ENCODE measurements around the gene ZFP36L1. TPM values are rescaled to one million over a fixed set of nuclear protein-coding genes. Genes with fewer than 3 reads are reported as not detected.
A peak's percentile ranks its signal among the peaks of the same experiment; 100 is the strongest.

The ZFP36L1 gene
- 487 and 493 TPM in 2 replicates for polyA plus RNA-seq (2013)

- H2BK5ac ChIP-seq (ENCODE audit: low read depth, low read length, poor library complexity) = peak within 1 kb of the TSS; percentile 99
- peak within 1 kb of the TSS; percentile 100 for H3K27ac ChIP-seq (ENCODE audit: low read depth, low read length)
- H3K36me3 ChIP-seq (ENCODE audit: control insufficient read depth in 1 of 2, insufficient read depth in 2 of 2, low read length in 2 of 2) = peaks cover 26 to 28% of the 10 kb centered on the region in 2 experiments
- peaks cover 68% of the 10 kb centered on the region for H3K79me1 ChIP-seq (ENCODE audit: low read length)
- peaks cover 21 to 24% of the 10 kb centered on the region in 2 experiments for H3K4me1 ChIP-seq (ENCODE audit: control insufficient read depth in 1 of 2, insufficient read depth in 2 of 2, low read length in 2 of 2)
- peak within 1 kb of the TSS; percentile 66 for H4K12ac ChIP-seq (ENCODE audit: low read depth, low read length)
- peak; percentile 98 to 99 for DNase-seq
- no peaks in the 10 kb centered on the region for H3K27me3 ChIP-seq (ENCODE audit: insufficient read depth, low read length)
- peak within 1 kb of the TSS; percentile 26 for H2BK12ac ChIP-seq (ENCODE audit: low read length)
- no peaks in the 10 kb centered on the region for H3K9me3 ChIP-seq (ENCODE audit: insufficient read depth, low read depth, low read length)
- H3K4ac ChIP-seq (ENCODE audit: low read depth, low read length) = peak within 1 kb of the TSS; percentile 97
- H3K23ac ChIP-seq (ENCODE audit: low read length) = peak within 1 kb of the TSS; percentile 0
- no CpG with 5 or more reads among the region's 51 CpGs for WGBS (ENCODE audit: extremely low coverage, insufficient coverage, insufficient read length)
- H3K18ac ChIP-seq (ENCODE audit: low read length) = peak within 1 kb of the TSS; percentile 98
- peak within 1 kb of the TSS; percentile 99 for H4K91ac ChIP-seq (ENCODE audit: low read depth, low read length)
- H3K14ac ChIP-seq (ENCODE audit: low read length) = peak within 1 kb of the TSS; percentile 92
- H2AK5ac ChIP-seq (ENCODE audit: low read length) = peak within 1 kb of the TSS; percentile 62
- H2AFZ ChIP-seq (ENCODE audit: insufficient read depth, low read length, poor library complexity) = peak within 1 kb of the TSS; percentile 33
- H3K4me2 ChIP-seq (ENCODE audit: low read length) = peak within 1 kb of the TSS; percentile 78
- peak within 1 kb of the TSS; percentile 93 for H3K9ac ChIP-seq (ENCODE audit: low read length)
- peak within 1 kb of the TSS; percentile 91 for H3K4me3 ChIP-seq (ENCODE audit: low read depth, low read length)
- H2BK120ac ChIP-seq (ENCODE audit: insufficient read depth, low read length, poor library complexity) = peak within 1 kb of the TSS; percentile 87
- peaks cover 58% of the 10 kb centered on the region for H3K79me2 ChIP-seq (ENCODE audit: control insufficient read depth, insufficient read depth, low read length, poor library complexity)
- H4K8ac ChIP-seq (ENCODE audit: low read depth, low read length) = peak within 1 kb of the TSS; percentile 82
Measured at GRCh38 chr14:68792979-68793733, at the start of gene ZFP36L1. TSS of gene ZFP36L1 (minus strand) at chr14:68793067. CDS start at chr14:68792938, 129 bp downstream.

- no peaks in the 10 kb centered on the region for H3K79me2 ChIP-seq (ENCODE audit: control insufficient read depth, insufficient read depth, low read length, poor library complexity)
- no peaks in the 10 kb centered on the region for H3K27me3 ChIP-seq (ENCODE audit: insufficient read depth, low read length)
- H3K36me3 ChIP-seq (ENCODE audit: control insufficient read depth in 1 of 2, insufficient read depth in 2 of 2, low read length in 2 of 2) = peaks cover 3 to 15% of the 10 kb centered on the region in 2 experiments
- no peak overlapping the region for H3K27ac ChIP-seq (ENCODE audit: low read depth, low read length)
- peaks cover 5% of the 10 kb centered on the region in 2 experiments for H3K4me1 ChIP-seq (ENCODE audit: control insufficient read depth in 1 of 2, insufficient read depth in 2 of 2, low read length in 2 of 2)
- peaks cover 5% of the 10 kb centered on the region for H3K9me3 ChIP-seq (ENCODE audit: insufficient read depth, low read depth, low read length)
- no peak for DNase-seq
- no peak overlapping the region for H2BK5ac ChIP-seq (ENCODE audit: low read depth, low read length, poor library complexity)
- H2AK5ac ChIP-seq (ENCODE audit: low read length) = no peak overlapping the region
- H3K4me2 ChIP-seq (ENCODE audit: low read length) = no peak overlapping the region
- no peak overlapping the region for H3K18ac ChIP-seq (ENCODE audit: low read length)
- no peak overlapping the region for H3K9ac ChIP-seq (ENCODE audit: low read length)
- H2BK12ac ChIP-seq (ENCODE audit: low read length) = no peak overlapping the region
- no peak overlapping the region for H3K4me3 ChIP-seq (ENCODE audit: low read depth, low read length)
- H4K12ac ChIP-seq (ENCODE audit: low read depth, low read length) = no peak overlapping the region
- H3K4ac ChIP-seq (ENCODE audit: low read depth, low read length) = no peak overlapping the region
- no peak overlapping the region for H4K91ac ChIP-seq (ENCODE audit: low read depth, low read length)
- no peak overlapping the region for H2BK120ac ChIP-seq (ENCODE audit: insufficient read depth, low read length, poor library complexity)
- H3K79me1 ChIP-seq (ENCODE audit: low read length) = peaks cover 3% of the 10 kb centered on the region
- no peak overlapping the region for H3K23ac ChIP-seq (ENCODE audit: low read length)
- WGBS (ENCODE audit: extremely low coverage, insufficient coverage, insufficient read length) = no CpG with 5 or more reads among the region's 5 CpGs
- H3K14ac ChIP-seq (ENCODE audit: low read length) = no peak overlapping the region
- H4K8ac ChIP-seq (ENCODE audit: low read depth, low read length) = no peak overlapping the region
- H2AFZ ChIP-seq (ENCODE audit: insufficient read depth, low read length, poor library complexity) = no peak overlapping the region
Measured at GRCh38 chr14:68842298-68842697, 49.4 kb upstream of the ZFP36L1 start.

- Histone ChIP-seq H3K79me2 (ENCODE audit: control insufficient read depth, insufficient read depth, low read length, poor library complexity) (no peaks in the 10 kb centered on the region), H3K27ac (ENCODE audit: low read depth, low read length) (no peak overlapping the region), H3K23ac (ENCODE audit: low read length) (no peak overlapping the region), H3K4me3 (ENCODE audit: low read depth, low read length) (no peak overlapping the region), H3K27me3 (ENCODE audit: insufficient read depth, low read length) (no peaks in the 10 kb centered on the region), H3K4ac (ENCODE audit: low read depth, low read length) (no peak overlapping the region), H3K4me1 (ENCODE audit: control insufficient read depth in 1 of 2, insufficient read depth in 2 of 2, low read length in 2 of 2) (peaks cover 5% of the 10 kb centered on the region in 2 experiments), H2AK5ac (ENCODE audit: low read length) (no peak overlapping the region), H3K14ac (ENCODE audit: low read length) (no peak overlapping the region), H2BK120ac (ENCODE audit: insufficient read depth, low read length, poor library complexity) (no peak overlapping the region), H2AFZ (ENCODE audit: insufficient read depth, low read length, poor library complexity) (no peak overlapping the region), H3K36me3 (ENCODE audit: control insufficient read depth in 1 of 2, insufficient read depth in 2 of 2, low read length in 2 of 2) (peaks cover 3 to 16% of the 10 kb centered on the region in 2 experiments), H3K9me3 (ENCODE audit: insufficient read depth, low read depth, low read length) (peaks cover 5% of the 10 kb centered on the region), H2BK12ac (ENCODE audit: low read length) (no peak overlapping the region), H3K4me2 (ENCODE audit: low read length) (no peak overlapping the region), H2BK5ac (ENCODE audit: low read depth, low read length, poor library complexity) (no peak overlapping the region), H3K18ac (ENCODE audit: low read length) (no peak overlapping the region), H4K91ac (ENCODE audit: low read depth, low read length) (no peak overlapping the region), H4K12ac (ENCODE audit: low read depth, low read length) (no peak overlapping the region), H3K79me1 (ENCODE audit: low read length) (peaks cover 3% of the 10 kb centered on the region), H4K8ac (ENCODE audit: low read depth, low read length) (no peak overlapping the region), H3K9ac (ENCODE audit: low read length) (no peak overlapping the region)
- DNase-seq = no peak
- 100% methylated on average over 1 of the region's 6 CpGs for WGBS (ENCODE audit: extremely low coverage, insufficient coverage, insufficient read length)
Measured at GRCh38 chr14:68841016-68841809, 48.3 kb upstream of the ZFP36L1 start.

GRCh38 chr14:68840454-68840853 lies 47.6 kb upstream of the ZFP36L1 start:
- Histone ChIP-seq H3K36me3 (ENCODE audit: control insufficient read depth in 1 of 2, insufficient read depth in 2 of 2, low read length in 2 of 2) (peaks cover 3 to 16% of the 10 kb centered on the region in 2 experiments), H3K9me3 (ENCODE audit: insufficient read depth, low read depth, low read length) (peaks cover 5% of the 10 kb centered on the region), H3K4ac (ENCODE audit: low read depth, low read length) (no peak overlapping the region), H3K23ac (ENCODE audit: low read length) (no peak overlapping the region), H4K91ac (ENCODE audit: low read depth, low read length) (no peak overlapping the region), H3K18ac (ENCODE audit: low read length) (no peak overlapping the region), H3K14ac (ENCODE audit: low read length) (no peak overlapping the region), H4K12ac (ENCODE audit: low read depth, low read length) (no peak overlapping the region), H3K79me2 (ENCODE audit: control insufficient read depth, insufficient read depth, low read length, poor library complexity) (no peaks in the 10 kb centered on the region), H4K8ac (ENCODE audit: low read depth, low read length) (no peak overlapping the region), H3K4me3 (ENCODE audit: low read depth, low read length) (no peak overlapping the region), H3K4me1 (ENCODE audit: control insufficient read depth in 1 of 2, insufficient read depth in 2 of 2, low read length in 2 of 2) (peaks cover 5% of the 10 kb centered on the region in 2 experiments), H3K27me3 (ENCODE audit: insufficient read depth, low read length) (no peaks in the 10 kb centered on the region), H2BK12ac (ENCODE audit: low read length) (no peak overlapping the region), H2AK5ac (ENCODE audit: low read length) (no peak overlapping the region), H3K9ac (ENCODE audit: low read length) (no peak overlapping the region), H2AFZ (ENCODE audit: insufficient read depth, low read length, poor library complexity) (no peak overlapping the region), H3K79me1 (ENCODE audit: low read length) (peaks cover 3% of the 10 kb centered on the region), H3K4me2 (ENCODE audit: low read length) (no peak overlapping the region), H2BK5ac (ENCODE audit: low read depth, low read length, poor library complexity) (no peak overlapping the region), H2BK120ac (ENCODE audit: insufficient read depth, low read length, poor library complexity) (no peak overlapping the region), H3K27ac (ENCODE audit: low read depth, low read length) (no peak overlapping the region)
- peak in 1 of 2 donors; percentile 39 for DNase-seq
- WGBS (ENCODE audit: extremely low coverage, insufficient coverage, insufficient read length) = no CpG with 5 or more reads among the region's 2 CpGs
